ENCODE measurements around the gene AXL.
"Not testable (repeated sequence)": the region's sequence is repeated elsewhere in the genome, so short reads cannot be mapped to it uniquely, and the experiment has no call there.

The AXL gene

DNA sequence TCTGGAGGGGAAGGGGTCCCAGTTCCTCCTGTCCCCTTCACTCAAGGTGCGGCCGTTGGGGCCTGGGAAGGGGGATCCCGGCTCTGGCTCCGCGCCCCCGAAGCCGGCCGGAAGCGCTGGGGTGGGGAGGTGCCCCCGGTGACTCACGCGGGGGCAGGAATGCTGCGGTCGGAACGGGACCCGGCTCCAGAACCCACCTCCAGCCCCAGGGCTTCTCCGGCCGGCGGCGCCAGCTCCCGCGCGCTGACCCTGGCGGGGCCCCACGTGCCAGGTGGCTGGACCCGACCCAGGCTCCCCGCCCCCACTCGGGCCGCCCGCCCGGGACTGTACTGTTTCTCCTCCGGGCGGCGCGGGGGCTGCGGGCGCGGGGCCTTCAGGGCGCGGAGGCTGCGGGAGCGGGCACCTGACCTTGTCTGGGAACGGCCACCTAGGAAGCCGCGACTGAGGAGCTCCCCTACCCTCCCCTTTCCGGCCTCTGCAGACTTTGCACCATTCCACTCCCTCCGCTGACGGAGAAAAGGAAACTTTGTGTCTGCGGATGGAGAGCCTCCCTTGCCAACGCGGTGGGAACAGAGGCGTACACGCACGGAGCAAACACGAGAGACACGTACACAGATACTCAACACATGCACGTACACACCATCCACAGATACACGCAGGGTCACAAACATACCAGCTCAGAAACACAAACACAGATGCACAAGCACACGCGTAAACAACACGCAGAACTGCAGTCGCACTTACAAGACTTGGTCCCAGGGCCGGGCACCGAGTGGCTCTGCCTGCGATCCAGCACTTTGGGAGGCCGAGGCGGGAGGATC, 7.2 kb downstream of the AXL start:
- Histone ChIP-seq H3K9me3 (ENCODE audit: low read length) (no peaks in the 10 kb centered on the region), H2AFZ (ENCODE audit: low read length) (no peak overlapping the region), H3K4me1 (ENCODE audit: insufficient read depth, low read length, severe bottlenecking) (no peaks in the 10 kb centered on the region), H3K36me3 (ENCODE audit: insufficient read depth, low read length) (no peaks in the 10 kb centered on the region), H3K9me2 (ENCODE audit: low read depth, low read length) (no peaks in the 10 kb centered on the region), H3K4me3 (ENCODE audit: low read depth, low read length, poor library complexity, severe bottlenecking) (no peak overlapping the region), H3K9ac (ENCODE audit: low read length) (no peak overlapping the region), H4K20me1 (ENCODE audit: insufficient read depth, low read length) (no peaks in the 10 kb centered on the region), H3K79me2 (ENCODE audit: insufficient read depth, low read length) (no peaks in the 10 kb centered on the region), H3K4me2 (ENCODE audit: low read length) (no peak overlapping the region), H3F3A (ENCODE audit: insufficient read depth, low read length) (no peaks in the 10 kb centered on the region), H3K27me3 (ENCODE audit: insufficient read depth, low read length) (0 out of 2 replicates have a peak, but pooled peaks cover 7% of the 10 kb centered on the region), H3K27ac (ENCODE audit: low read depth, low read length, poor library complexity, severe bottlenecking) (no peak overlapping the region)
- TF ChIP-seq EZH2 (IDR thresholded peaks at IDR 0.05; ENCODE audit: borderline replicate concordance, low read length), result no peak
- TF ChIP-seq, protein P1, sequence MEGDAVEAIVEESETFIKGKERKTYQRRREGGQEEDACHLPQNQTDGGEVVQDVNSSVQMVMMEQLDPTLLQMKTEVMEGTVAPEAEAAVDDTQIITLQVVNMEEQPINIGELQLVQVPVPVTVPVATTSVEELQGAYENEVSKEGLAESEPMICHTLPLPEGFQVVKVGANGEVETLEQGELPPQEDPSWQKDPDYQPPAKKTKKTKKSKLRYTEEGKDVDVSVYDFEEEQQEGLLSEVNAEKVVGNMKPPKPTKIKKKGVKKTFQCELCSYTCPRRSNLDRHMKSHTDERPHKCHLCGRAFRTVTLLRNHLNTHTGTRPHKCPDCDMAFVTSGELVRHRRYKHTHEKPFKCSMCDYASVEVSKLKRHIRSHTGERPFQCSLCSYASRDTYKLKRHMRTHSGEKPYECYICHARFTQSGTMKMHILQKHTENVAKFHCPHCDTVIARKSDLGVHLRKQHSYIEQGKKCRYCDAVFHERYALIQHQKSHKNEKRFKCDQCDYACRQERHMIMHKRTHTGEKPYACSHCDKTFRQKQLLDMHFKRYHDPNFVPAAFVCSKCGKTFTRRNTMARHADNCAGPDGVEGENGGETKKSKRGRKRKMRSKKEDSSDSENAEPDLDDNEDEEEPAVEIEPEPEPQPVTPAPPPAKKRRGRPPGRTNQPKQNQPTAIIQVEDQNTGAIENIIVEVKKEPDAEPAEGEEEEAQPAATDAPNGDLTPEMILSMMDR (IDR thresholded peaks at IDR 0.05; ENCODE audit: low read length), result no peak

DNA sequence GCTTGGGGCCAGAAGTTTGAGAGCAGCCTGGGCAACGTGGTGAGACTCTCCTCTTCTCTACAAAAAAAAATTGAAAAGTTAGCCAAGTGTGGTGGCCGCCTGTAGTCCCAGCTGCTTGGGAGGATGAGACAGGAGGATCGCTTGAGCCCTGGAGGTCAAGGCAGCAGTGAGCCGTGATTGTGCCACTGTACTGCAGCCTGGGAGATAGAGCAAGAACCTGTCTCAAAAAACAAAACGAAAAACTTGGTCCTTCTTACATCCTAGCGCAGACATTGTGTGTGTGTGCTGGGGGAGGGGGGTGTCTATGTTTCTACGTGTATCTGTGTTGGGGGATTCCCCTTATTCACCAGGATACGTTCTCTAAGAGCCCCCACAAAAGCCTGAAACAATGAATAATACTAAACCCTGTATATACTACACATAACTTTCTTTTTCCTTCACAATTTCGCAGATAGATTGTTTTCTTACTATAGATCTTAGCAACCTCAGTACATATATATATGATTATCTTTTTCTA, 7.9 kb downstream of the AXL start:
- H3K9me2 ChIP-seq (ENCODE audit: low read depth, low read length), result no peaks in the 10 kb centered on the region
- no peak overlapping the region for H2AFZ ChIP-seq (ENCODE audit: low read length)
- H3K4me2 ChIP-seq (ENCODE audit: low read length), result no peak overlapping the region
- H3K4me1 ChIP-seq (ENCODE audit: insufficient read depth, low read length, severe bottlenecking), result no peaks in the 10 kb centered on the region
- H3K79me2 ChIP-seq (ENCODE audit: insufficient read depth, low read length), result no peaks in the 10 kb centered on the region
- H3K9me3 ChIP-seq (ENCODE audit: low read length), result no peaks in the 10 kb centered on the region
- 0 out of 2 replicates have a peak, but pooled peaks cover 7% of the 10 kb centered on the region for H3K27me3 ChIP-seq (ENCODE audit: insufficient read depth, low read length)
- H3K27ac ChIP-seq (ENCODE audit: low read depth, low read length, poor library complexity, severe bottlenecking), result no peak overlapping the region
- no peak overlapping the region for H3K4me3 ChIP-seq (ENCODE audit: low read depth, low read length, poor library complexity, severe bottlenecking)
- no peaks in the 10 kb centered on the region for H3K36me3 ChIP-seq (ENCODE audit: insufficient read depth, low read length)
- no peaks in the 10 kb centered on the region for H3F3A ChIP-seq (ENCODE audit: insufficient read depth, low read length)
- no peak overlapping the region for H3K9ac ChIP-seq (ENCODE audit: low read length)
- H4K20me1 ChIP-seq (ENCODE audit: insufficient read depth, low read length), result no peaks in the 10 kb centered on the region
- TF ChIP-seq, protein P1 (IDR thresholded peaks at IDR 0.05; ENCODE audit: low read length), result no peak
- TF ChIP-seq EZH2 (IDR thresholded peaks at IDR 0.05; ENCODE audit: borderline replicate concordance, low read length), result no peak

DNA sequence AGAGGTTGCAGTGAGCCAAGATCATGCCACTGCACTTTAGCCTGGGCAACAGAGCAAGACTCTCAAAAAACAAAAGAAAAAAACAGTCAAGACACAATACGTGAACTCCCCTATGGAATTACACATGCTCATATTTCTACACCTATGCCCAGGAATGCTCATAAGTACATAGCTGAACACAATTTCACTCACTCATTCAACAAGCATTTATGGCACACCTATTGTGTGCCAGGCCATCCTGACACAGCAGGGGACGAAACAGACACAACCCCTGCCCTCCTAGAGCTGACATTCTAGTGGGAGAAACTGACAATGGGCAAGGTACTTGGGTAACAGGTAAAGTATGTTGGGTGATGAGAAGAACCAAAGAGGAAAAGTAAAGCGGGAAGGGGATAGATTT, 9.5 kb downstream of the AXL start:
- TF ChIP-seq, protein P1 (IDR thresholded peaks at IDR 0.05; ENCODE audit: low read length), result no peak
- TF ChIP-seq EZH2 (IDR thresholded peaks at IDR 0.05; ENCODE audit: borderline replicate concordance, low read length), result no peak
- H3K27me3 ChIP-seq (ENCODE audit: insufficient read depth, low read length), result 0 out of 2 replicates have a peak, but pooled peaks cover 7% of the 10 kb centered on the region
- no peak overlapping the region for H2AFZ ChIP-seq (ENCODE audit: low read length)
- H3K4me2 ChIP-seq (ENCODE audit: low read length), result no peak overlapping the region
- H3K27ac ChIP-seq (ENCODE audit: low read depth, low read length, poor library complexity, severe bottlenecking), result no peak overlapping the region
- H3K9me3 ChIP-seq (ENCODE audit: low read length), result no peaks in the 10 kb centered on the region
- no peaks in the 10 kb centered on the region for H3K79me2 ChIP-seq (ENCODE audit: insufficient read depth, low read length)
- no peak overlapping the region for H3K9ac ChIP-seq (ENCODE audit: low read length)
- no peaks in the 10 kb centered on the region for H3F3A ChIP-seq (ENCODE audit: insufficient read depth, low read length)
- H4K20me1 ChIP-seq (ENCODE audit: insufficient read depth, low read length), result no peaks in the 10 kb centered on the region
- H3K4me3 ChIP-seq (ENCODE audit: low read depth, low read length, poor library complexity, severe bottlenecking), result no peak overlapping the region
- no peaks in the 10 kb centered on the region for H3K36me3 ChIP-seq (ENCODE audit: insufficient read depth, low read length)
- no peaks in the 10 kb centered on the region for H3K9me2 ChIP-seq (ENCODE audit: low read depth, low read length)
- H3K4me1 ChIP-seq (ENCODE audit: insufficient read depth, low read length, severe bottlenecking), result no peaks in the 10 kb centered on the region

DNA sequence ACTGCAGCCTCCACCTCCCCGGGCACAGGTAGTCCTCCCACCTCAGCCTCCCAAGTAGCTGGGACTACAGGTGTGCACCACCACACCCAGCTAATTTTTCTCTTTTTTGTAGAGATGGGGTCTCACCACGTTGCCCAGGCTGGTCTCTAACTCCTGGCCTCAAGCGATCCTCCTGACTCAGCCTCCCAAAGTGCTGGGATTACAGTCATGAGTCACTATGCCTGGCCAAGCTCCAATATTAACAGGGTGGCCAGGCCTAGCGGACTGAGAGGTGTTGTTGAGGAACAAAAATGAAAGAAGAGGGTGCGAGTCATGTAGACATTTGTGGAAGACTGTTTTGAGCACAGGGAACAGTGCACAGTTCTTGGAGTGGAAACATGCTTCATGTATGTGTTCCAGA, 10.3 kb downstream of the AXL start:
- H3K79me2 ChIP-seq (ENCODE audit: insufficient read depth, low read length); H3K9ac ChIP-seq (ENCODE audit: low read length); H3K4me3 ChIP-seq (ENCODE audit: low read depth, low read length, poor library complexity, severe bottlenecking); H2AFZ ChIP-seq (ENCODE audit: low read length); H3K36me3 ChIP-seq (ENCODE audit: insufficient read depth, low read length); H3K4me1 ChIP-seq (ENCODE audit: insufficient read depth, low read length, severe bottlenecking); H3K9me2 ChIP-seq (ENCODE audit: low read depth, low read length); H3K9me3 ChIP-seq (ENCODE audit: low read length); H3K4me2 ChIP-seq (ENCODE audit: low read length); H4K20me1 ChIP-seq (ENCODE audit: insufficient read depth, low read length); H3K27ac ChIP-seq (ENCODE audit: low read depth, low read length, poor library complexity, severe bottlenecking); H3F3A ChIP-seq (ENCODE audit: insufficient read depth, low read length); H3K27me3 ChIP-seq (ENCODE audit: insufficient read depth, low read length): not testable (repeated sequence)

Measured in OCI-LY1 (cell line).